GM21528 (cell line): Measurements from ENCODE around the gene SMU1.

Experiments
- ATAC-seq: cut with Tn5 transposase; IDR thresholded peaks from one replicate; pipeline ENCODE4 v1.9.1; 2021; ENCODE audit warnings: mild to moderate bottlenecking, moderate library complexity; ENCODE audit not compliant: unreplicated experiment, low FRiP score

Gene SMU1

DNA sequence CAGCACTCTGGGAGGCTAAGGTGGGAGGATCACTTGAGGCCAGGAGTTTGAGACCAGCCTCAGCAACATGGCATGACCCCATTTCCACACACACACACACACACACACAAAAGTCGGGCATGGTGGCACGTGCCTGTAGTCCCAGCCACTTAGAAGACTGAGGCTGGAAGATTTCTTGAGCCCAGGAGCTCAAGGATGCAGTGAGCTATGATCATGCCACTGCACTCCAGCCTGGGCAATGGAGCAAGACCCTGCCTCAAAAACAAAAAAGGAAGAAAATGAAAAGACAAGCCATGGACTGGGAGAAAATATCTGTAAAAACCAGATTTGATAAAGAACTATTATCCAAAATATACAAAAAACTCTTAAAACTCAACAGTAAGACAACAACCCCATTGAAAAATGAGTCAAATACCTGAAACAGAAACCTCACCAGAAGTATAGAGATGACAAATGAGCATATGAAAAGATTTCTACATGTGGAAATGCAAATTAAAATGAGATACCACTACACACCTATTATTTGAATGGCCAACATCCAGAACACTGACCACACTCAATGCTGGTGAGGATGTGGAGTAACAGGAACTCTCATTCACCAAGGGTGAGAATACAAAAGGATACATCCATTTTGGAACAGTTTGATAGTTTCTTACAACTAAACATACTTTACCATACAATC is 26.7 kb downstream of the SMU1 start:
- ATAC-seq = no peak

DNA sequence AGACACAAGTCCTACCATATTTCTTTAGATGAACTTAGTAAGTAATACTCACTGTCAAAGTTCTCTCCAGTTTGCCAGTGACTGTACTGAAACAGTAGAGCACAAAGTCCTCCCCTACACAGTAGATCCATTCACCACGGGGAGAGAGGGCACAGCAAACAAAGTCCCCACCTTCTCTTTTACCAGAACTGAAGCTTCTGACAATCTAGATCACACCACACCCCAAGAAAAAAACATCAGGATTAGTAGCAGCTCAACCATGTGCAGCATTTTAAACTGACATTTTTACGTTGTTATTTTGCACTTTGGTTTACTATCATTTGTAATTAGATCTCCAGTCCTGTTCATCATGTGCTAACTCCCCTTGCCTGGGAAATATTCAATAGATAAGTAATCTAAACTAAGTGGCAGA is 28.4 kb downstream of the SMU1 start:
- no peak for ATAC-seq

DNA sequence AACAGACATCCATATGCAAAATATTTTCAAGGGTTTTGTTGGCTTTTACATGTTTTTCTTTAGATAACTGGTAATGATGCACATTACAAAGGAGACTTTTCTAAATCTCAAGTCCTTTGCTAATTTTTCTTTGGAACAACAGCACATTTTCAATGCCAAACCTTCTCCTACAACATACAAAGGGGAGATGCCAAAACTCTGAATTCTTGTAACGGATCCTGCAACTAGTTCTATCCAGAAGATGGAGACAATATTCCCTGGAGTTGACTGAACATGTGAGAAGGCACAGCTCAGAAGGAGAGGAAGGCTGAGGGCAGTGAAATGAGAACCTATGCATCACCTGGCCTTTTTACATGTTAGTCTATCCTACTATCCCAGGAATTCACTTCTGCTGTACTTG is 30.4 kb downstream of the SMU1 start:
- no peak for ATAC-seq

DNA sequence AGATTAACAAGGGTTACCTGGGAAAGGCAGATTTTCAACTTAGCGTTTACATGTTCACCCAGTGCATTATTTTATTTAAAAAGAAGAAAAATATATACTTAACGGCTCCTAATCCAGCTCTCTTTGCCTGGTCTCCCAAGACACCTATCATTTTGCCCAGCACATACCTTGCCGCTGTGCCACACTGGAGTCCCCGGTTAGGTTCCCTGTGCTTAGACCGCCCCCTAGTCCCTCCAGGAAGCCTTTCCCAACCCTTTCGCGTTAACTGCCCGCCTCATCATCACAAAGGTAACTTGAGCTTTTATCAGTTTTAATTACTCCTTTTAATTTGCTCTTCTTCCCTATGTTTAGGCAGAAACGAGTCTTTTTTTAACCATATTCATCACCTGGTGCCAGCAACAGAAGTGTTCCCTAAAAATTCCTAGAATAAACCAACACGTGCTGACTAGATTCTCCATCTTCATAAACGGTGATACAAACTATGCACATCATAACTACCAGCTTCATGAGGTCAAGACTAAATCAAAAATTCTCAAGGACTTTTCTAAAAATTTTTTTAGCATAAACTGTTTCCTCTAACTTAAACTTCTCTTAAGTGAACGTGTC is 31.7 kb downstream of the SMU1 start:
- ATAC-seq = peak; percentile 5

DNA sequence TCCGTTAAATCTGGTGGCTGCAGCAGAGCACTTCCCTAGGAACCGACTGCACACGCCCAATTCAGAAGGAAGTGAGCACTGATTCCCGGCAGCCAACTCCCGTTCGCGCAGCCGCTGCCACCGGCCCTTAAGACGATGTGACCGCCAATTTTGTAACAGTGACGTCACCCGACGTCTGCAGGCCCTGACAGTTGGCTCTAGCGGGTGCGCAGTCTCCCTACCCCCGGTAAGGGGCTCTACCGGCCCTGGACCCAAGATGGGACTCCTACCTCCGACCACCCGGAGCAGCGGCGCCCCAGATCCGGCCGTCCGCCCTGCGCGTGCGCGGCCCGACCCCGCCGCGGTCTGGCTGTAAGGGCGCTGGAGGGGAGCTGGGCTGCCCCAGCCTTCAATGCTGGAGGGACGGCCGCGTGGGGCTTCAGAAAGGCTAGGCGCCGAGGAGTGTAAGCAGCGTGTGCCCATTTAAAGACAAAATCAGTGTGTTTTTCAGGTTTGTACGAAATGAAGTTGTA is 32.3 kb downstream of the SMU1 start:
- ATAC-seq = peak; percentile 77

DNA sequence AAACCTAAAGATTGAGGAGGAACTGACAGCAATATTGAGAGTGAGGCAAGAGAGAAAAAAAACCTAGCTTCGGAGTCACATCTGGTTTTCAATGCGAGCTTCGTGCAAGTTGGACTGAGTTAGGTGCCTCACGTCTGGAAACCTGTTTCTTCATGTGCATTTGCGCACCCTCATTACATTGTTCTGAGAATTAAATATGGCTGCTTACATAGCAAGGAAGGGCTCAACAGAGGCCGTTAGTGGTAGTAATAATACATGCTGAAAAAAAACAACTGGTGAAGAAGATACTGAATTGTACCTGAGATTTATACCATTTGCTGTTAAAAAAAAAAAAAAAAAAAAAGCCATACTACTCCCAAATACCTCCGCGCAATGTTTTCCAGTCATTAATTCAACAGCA is 32.8 kb downstream of the SMU1 start:
- ATAC-seq = no peak

DNA sequence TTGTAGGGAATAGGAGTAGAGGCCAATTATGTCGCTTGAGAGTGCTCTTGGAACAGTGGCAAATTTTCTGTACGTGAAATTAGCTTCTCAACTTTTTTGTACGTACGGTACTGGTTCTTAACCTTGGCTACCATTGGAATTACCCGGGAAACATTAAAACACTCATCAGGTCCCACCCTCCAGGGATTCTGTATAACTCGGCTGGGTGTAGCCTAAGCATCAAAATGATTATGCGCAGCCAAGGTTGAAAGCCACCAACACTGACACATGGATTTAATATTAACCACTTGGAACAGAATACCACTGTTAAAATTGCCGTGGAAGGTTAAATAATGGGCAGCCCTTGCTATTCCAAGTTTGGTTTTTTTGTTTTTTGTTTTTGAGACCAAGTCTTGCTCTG is 34.0 kb downstream of the SMU1 start:
- no peak for ATAC-seq

DNA sequence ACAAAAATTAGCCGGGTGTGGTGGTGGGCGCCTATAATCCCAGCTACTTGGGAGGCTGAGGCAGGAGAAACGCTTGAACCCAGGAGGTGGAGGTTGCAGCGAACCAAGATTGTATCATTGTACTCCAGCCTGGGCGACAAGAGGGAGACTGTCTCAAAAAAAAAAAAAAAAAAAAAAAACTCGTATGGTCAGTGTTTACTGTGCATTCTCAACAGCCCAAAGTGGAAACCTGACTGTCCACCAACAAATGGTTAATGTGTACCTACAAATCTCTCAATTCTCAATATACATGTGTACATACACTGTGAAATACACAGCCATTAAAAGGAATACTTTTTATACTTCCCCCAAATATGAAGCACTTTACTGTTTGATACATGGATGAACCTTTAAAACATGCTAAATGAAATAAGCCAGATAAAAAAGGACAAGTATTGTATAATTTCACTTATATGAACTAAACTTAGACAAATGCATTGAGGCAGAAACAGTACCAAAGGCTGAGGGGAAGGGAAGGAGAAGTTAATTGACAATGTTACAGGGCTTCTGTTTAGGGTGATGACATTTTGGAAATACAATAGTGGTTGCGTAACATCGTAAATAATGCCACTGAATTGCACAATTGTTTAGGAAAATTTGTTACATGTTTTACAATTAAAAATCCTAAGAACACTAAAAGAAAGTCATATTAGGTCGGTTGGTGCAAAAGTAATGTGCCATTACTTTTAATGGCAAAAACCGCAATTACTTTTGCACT is 34.9 kb downstream of the SMU1 start:
- ATAC-seq = no peak

DNA sequence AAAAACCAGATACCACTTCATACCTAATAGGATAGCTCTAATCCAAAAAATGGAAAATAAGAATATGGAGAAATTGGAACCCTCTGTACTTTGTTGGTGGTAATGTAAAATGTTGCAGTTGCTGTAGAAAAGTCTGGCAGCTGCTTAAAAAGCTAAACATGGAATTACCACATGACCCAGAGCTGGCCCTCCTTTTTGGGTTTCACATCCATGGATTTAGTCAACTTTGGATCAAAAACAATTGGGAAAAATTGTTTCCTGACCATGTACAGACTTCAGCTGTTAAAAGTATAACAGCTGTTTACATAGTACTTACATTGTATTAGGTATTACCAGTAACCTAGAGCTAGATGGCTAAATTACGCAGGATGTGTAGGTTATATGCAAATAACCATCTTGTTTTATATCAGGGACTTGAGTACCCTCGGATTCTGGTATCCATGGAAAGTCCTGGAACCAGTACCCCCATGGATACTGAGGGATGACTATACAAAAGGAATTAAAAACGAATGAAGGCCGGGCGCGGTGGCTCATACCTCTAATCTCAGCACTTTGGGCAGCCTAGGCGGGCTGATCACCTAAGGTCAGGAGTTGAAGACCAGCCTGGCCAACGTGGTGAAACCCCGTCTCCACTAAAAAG is 35.6 kb downstream of the SMU1 start:
- no peak for ATAC-seq

DNA sequence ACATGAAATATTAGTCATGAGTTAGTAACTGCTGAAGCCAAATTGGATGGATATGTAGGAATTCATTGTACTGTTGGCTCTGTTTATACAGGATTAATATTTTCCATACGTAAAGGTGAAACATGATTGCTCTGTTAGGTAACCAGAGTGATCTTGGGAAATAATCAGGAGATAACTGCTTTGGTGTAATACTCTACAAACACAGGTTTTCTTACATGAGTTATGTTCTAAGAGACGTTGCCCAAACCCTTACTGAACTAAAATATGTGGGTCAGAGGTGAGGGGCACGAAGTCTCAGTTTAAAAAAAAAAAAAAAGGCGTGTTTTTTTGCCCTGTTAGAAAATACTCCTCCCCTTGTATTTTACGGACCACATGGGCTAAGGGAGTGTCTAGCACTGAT is 43.6 kb downstream of the SMU1 start:
- no peak for ATAC-seq

DNA sequence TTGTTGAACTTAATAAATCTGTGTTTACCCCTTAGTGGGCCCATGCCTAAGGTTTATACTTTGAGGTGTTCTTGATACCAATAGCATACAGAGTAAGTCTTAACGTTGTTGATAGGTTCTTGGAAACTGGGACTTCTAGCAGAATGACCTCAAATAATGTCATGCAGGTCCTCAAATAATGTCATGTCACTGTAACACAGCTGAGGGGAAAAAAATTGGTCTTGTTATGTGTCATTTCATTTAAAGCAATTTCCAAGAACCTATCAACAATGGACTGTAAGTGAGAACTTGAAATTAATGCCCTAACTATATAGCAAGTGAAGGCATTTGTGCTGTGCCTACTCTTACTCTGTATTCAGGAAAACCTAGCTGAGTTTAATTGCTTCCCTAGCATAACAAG is 44.2 kb downstream of the SMU1 start:
- no peak for ATAC-seq

DNA sequence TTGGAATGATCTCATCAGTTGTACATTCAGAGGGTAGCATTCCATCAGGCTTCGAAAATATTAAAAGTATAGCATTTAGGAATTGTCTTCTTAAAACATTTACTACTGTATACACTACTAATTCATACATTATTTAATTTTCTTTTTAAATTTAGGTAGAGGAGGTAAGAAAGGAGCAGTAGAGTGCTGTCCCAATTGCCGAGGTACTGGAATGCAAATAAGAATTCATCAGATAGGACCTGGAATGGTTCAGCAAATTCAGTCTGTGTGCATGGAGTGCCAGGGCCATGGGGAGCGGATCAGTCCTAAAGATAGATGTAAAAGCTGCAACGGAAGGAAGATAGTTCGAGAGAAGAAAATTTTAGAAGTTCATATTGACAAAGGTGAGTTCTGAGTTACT is 46.2 kb downstream of the SMU1 start:
- no peak for ATAC-seq

DNA sequence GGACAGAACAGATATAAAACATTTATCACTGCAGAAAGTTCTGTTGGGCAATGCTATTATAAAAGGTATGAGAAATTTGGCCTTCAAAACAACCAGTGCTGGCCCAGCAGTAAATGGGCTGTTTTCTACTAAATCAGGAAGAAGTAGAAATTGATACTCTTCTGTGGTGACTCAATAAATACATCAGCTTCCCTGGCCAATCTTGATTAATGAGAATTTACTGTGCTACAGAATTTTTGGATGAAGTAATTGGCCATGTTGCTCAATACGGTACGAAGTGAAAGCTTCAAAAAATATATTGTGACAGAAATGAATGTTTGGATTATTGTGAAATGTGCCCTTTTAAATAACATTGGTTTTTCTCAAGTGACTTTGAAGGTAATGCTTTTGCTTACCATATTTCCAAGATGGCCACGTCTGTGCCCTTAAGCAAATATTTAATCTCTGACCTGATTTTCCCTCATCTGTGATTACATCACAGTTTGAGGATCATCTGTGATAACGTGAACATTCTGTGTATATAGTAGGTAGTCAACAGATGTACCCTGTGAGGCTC is 47.2 kb downstream of the SMU1 start:
- no peak for ATAC-seq

DNA sequence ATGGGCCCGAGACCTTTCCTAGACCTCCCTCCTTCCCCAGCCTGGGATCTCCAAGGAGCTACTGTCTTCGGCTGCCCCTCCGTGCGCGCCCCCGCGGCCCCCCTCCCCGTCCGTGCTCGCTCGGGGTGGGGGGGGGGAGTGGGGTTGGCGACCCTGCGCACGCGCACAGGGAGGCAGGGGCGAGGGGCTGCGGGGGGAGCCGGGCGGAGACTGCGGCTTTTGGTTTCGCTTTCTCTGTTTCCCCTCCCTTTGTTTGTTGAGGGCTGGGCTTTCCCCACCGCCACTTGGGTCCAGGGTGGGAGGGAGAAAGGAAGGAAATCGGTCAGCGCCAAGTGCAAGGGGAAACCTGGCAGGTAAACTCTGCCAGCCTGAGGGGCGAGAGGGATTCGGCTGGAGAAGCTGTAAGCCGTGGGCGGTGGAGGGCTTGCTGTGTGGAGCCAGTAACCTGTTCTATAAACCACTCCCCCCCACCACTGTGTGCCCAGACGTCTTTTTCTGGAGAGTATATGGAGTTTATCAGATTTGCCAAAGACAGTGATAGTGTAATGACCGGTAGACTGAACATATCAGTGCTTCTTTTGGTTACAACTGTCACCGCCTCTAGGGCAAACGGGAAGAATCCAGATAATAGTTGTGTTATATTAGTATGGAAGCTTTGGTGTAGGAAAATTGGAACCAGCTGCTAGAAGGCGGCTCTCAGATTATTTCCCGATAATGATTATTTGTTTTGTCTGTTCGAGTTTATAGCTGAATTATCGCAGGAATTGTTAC is 50.7 kb downstream of the SMU1 start:
- peak; percentile 44 for ATAC-seq

DNA sequence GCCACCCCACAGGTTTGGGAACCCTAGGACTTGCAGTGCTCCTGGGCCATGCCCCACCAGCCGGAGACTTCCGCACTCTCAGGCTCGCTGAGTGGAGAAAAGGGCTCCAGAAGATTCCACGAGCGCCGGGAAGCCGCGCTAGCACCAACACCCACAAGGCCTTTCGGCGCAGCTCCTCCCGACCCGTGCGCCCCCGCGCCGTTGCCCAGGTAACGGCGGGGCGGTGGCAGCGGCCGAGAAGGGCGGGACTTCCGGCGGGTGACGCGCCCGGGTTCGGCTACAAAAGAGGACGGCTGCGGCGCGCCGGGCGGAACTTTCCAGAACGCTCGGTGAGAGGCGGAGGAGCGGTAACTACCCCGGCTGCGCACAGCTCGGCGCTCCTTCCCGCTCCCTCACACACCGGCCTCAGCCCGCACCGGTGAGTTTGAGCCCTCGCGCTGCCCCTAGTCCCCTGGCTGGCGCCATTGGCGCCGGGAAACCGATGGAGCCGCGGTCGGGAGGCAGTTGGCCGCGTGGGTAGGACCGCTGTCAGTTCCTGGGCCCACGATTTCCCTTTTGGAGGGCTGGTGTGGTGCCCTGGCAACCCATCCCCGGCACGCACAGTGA is 51.4 kb downstream of the SMU1 start, which contains the start of gene DNAJA1:
Gene DNAJA1 (plus strand): TSS at position 308 of the 606 bp plus-strand sequence. CDS start 1,212 bp downstream, outside the sequence.
- ATAC-seq = peak; percentile 93

DNA sequence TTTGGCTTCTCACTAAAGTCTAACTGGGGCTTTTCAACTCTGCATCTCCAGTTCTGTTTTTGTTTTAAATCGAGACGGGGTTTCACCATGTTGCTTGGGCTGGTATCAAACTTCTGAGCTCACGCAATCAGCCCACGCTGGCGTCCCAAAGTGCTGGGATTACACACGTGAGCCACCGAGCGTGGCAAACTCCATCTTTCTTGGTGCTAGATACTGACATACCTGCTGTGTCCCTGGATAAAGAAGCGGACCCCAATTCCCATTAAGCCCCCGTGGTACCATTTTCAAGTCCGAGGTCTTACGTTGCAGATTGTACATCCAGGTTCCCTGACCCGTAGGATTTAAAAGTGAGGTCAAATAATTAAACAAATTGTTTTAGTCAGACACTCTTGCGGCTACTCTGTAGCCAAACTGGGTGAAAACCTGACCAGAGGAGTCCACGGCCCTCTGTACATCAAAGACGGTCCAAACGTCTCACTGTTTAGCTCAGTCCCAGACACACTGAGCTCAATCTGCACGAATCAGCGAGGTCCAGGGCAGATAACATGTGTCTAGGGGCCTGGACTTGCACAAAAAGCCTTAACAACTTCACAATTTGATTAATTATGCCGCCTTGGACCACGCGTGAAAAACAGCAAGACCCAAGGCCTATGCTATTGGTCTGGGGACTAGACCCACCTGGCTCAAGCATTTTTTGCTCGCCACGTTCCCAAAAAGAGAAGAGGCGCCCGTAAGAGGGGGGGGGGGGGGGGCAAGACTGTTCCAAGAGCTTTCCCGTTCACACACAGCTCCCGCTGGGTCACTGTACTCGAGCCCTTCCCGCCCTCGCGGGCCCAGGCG is 52.1 kb downstream of the SMU1 start:
- ATAC-seq = no peak

DNA sequence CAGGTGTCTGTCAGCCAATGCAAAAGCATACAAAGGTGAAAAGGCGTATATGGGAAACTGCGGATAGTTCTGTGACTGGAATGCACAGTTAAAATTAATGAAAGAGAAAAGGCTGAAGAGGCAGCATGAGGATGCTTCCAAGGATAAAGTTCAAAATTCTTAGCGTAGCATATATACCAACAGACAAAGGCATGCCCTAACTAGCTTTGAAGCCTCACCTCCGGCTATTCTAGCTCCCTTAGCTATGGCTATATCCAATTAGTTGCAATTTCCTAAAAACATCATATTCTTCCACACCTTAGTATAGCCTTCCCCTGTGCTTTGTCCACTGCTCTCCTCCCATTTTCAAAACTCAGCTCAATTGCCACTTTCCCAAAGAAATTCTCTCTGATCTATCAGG is 52.8 kb downstream of the SMU1 start:
- ATAC-seq = no peak

DNA sequence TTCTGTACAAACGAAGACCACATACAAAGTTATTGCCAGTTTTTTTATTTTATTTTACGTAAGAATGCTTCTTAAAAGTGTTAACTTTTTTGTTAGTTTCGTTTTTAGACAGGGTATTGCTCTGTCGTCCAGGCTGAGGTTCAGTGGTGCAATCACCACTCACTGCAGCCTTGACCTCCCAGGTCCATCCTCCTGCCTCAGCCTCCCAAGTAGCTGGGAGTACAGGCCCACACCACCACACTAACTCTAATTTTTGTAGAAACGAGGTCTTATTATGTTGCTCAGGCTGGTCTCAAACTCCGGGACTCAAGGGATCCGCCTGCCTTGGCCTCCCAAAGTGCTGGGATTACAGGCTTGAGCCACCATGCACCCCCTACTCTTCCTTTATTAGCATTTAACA is 53.7 kb downstream of the SMU1 start:
- ATAC-seq = no peak

DNA sequence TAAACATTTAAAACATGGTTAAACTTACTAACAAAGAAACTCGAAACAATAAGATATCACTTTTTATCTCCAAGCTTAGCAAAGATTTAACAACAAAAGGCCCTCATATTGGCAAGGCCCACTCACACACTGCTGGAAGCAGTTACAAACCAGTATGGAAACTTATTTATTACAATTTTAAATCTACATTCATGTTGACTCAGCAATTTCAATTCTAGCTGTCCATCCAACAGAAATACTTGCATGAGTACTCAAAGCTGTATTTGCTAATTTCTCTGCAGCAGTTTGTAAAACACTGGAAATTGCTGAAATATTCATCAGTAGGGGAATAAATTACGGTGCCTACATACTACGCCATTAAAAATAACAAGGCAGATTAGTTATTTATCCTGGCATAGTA is 54.2 kb downstream of the SMU1 start:
- ATAC-seq = no peak
